Lower leg skin (tissue), 4 donors: ENCODE results near the gene ZC3HAV1. TPM values are rescaled to one million over a fixed set of nuclear protein-coding genes. Genes with fewer than 3 reads are reported as not detected.
"Not testable (repeated sequence)": the region's sequence is repeated elsewhere in the genome, so short reads cannot be mapped to it uniquely, and the experiment has no call there.

Experiments
- DNase-seq, 2 donors: peaks; one replicate each; pipeline ENCODE4 v3.0.0-alpha.2; 2019; ENCODE audit warnings: low spot score in 2 of 2
- H3K4me3 ChIP-seq: fragments of 200-600 bp; sonication (generic); 2 replicates; pipeline ENCODE4 v1.5.1; 2017; ENCODE audit warnings: mild to moderate bottlenecking, low read depth; ENCODE audit not compliant: poor library complexity, severe bottlenecking
- CTCF ChIP-seq, 3 donors: fragments of 450-650 bp; IDR thresholded peaks; one replicate each; pipeline ENCODE4 v1.5.1; 2016; ENCODE audit warnings: antibody characterized with exemption in 3 of 3, mild to moderate bottlenecking in 3 of 3, moderate library complexity in 2 of 3
- POLR2A ChIP-seq, 2 donors: fragments of 450-650 bp; IDR thresholded peaks; one replicate each; pipeline ENCODE4 v1.6.1; 2016 to 2017; ENCODE audit warnings: antibody characterized with exemption in 2 of 2, mild to moderate bottlenecking in 1 of 2, moderate library complexity in 1 of 2
- WGBS, 2 donors: methylation state at CpG; one replicate each; pipeline ENCODE4 v1.1.5; 2018; 5-methylcytosine and 5-hydroxymethylcytosine counted together
- intact Hi-C: fragments of 100-400 bp; cut with DNase I; formaldehyde crosslinking; loops from one replicate; pipeline ENCODE4 v1.15.0; 2023; ENCODE audit warnings: low total_unique reads
- total RNA-seq, 4 donors: library from RNA; depleted of rRNA; stranded (reverse); fragments of >200 nt; gene quantifications; one replicate each; pipeline ENCODE4 v1.1.0, GENCODE V29; 2016

Gene ZC3HAV1
- total RNA-seq, 4 donors from 2014 or later: 15.4 to 25.8 (median 22.9) TPM

GRCh38 chr7:139104091-139104450 is 5.4 kb downstream of the ZC3HAV1 start:
- intact Hi-C loops: no loop called here
- TF ChIP-seq POLR2A (IDR thresholded peaks at IDR 0.05) (no peak), CTCF (IDR thresholded peaks at IDR 0.05) (no peak)
- H3K4me3 ChIP-seq: no peak overlapping the region
- 73 to 80% methylated on average over 8 of the region's 8 CpGs for WGBS, 2 donors
- DNase-seq: no peak

- intact Hi-C loops: no loop called here
- DNase-seq: no peak
- no peak overlapping the region for H3K4me3 ChIP-seq
- WGBS, 2 donors: 55 to 65% methylated on average over 5 of the region's 5 CpGs
- TF ChIP-seq CTCF (IDR thresholded peaks at IDR 0.05) (no peak), POLR2A (IDR thresholded peaks at IDR 0.05) (no peak)
Observed at GRCh38 chr7:139103057-139103815, 6.3 kb downstream of the ZC3HAV1 start.

- 64 to 69% methylated on average over 4 of the region's 4 CpGs for WGBS, 2 donors
- H3K4me3 ChIP-seq, intact Hi-C loops, DNase-seq: not testable (repeated sequence)
Observed at GRCh38 chr7:139101637-139102158, 7.8 kb downstream of the ZC3HAV1 start.

GRCh38 chr7:139099172-139099947 is 10.2 kb downstream of the ZC3HAV1 start:
- H3K4me3 ChIP-seq: no peak overlapping the region
- intact Hi-C loops: no loop called here
- WGBS, 2 donors: 84 to 86% methylated on average over 8 of the region's 8 CpGs
- TF ChIP-seq CTCF (IDR thresholded peaks at IDR 0.05): no peak
- TF ChIP-seq POLR2A (IDR thresholded peaks at IDR 0.05): no peak
- no peak for DNase-seq

GRCh38 chr7:139095194-139095659 is 14.3 kb downstream of the ZC3HAV1 start:
- peak in 1 of 2 donors; percentile 28 for DNase-seq
- intact Hi-C loops: loop anchor here (2.0 kb wide), 1 partner anchor 60 kb away; no protein-coding TSS in a partner anchor
- no peak overlapping the region for H3K4me3 ChIP-seq
- WGBS, 2 donors: 79 to 83% methylated on average over 13 of the region's 13 CpGs
- no peak for TF ChIP-seq CTCF (IDR thresholded peaks at IDR 0.05)
- no peak for TF ChIP-seq POLR2A (IDR thresholded peaks at IDR 0.05)

- 56 to 57% methylated on average over 9 of the region's 9 CpGs for WGBS, 2 donors
- intact Hi-C loops: loop anchor here (2.0 kb wide), 1 partner anchor 60 kb away; no protein-coding TSS in a partner anchor
- DNase-seq: no peak
- TF ChIP-seq CTCF (IDR thresholded peaks at IDR 0.05) (no peak), POLR2A (IDR thresholded peaks at IDR 0.05) (no peak)
- H3K4me3 ChIP-seq: no peak overlapping the region
Observed at GRCh38 chr7:139094596-139094995, 14.9 kb downstream of the ZC3HAV1 start.
